Retinal pigment epithelial cell (primary cell): Measurements from ENCODE around the gene GBF1.

Experiments
- DNase-seq: peaks from one replicate; pipeline ENCODE4 v3.0.0-alpha.2; 2010; ENCODE audit warnings: low read depth
- H3K4me3 ChIP-seq: 2 replicates; pipeline ENCODE4 v1.5.1; 2011; ENCODE audit warnings: mild to moderate bottlenecking, low read length, control low read depth, moderate library complexity
- TF ChIP-seq, protein P1 (sequence below): conservative IDR thresholded peaks from 2 replicates; pipeline ENCODE4 v1.5.1; 2011; ENCODE audit warnings: low read depth, low read length, control low read depth, inconsistent platforms

The GBF1 gene

GRCh38 chr10:102281102-102281487, 35.8 kb downstream of the GBF1 start:
- H3K4me3 ChIP-seq, result no peak overlapping the region

GRCh38 chr10:102283488-102283887, 38.2 kb downstream of the GBF1 start:
- TF ChIP-seq, protein P1, sequence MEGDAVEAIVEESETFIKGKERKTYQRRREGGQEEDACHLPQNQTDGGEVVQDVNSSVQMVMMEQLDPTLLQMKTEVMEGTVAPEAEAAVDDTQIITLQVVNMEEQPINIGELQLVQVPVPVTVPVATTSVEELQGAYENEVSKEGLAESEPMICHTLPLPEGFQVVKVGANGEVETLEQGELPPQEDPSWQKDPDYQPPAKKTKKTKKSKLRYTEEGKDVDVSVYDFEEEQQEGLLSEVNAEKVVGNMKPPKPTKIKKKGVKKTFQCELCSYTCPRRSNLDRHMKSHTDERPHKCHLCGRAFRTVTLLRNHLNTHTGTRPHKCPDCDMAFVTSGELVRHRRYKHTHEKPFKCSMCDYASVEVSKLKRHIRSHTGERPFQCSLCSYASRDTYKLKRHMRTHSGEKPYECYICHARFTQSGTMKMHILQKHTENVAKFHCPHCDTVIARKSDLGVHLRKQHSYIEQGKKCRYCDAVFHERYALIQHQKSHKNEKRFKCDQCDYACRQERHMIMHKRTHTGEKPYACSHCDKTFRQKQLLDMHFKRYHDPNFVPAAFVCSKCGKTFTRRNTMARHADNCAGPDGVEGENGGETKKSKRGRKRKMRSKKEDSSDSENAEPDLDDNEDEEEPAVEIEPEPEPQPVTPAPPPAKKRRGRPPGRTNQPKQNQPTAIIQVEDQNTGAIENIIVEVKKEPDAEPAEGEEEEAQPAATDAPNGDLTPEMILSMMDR, result no peak
- H3K4me3 ChIP-seq, result no peak overlapping the region

More at GRCh38 chr10:102281102-102281487, 35.8 kb downstream of the GBF1 start:
- TF ChIP-seq, protein P1, result no peak
- no peak for DNase-seq

DNA sequence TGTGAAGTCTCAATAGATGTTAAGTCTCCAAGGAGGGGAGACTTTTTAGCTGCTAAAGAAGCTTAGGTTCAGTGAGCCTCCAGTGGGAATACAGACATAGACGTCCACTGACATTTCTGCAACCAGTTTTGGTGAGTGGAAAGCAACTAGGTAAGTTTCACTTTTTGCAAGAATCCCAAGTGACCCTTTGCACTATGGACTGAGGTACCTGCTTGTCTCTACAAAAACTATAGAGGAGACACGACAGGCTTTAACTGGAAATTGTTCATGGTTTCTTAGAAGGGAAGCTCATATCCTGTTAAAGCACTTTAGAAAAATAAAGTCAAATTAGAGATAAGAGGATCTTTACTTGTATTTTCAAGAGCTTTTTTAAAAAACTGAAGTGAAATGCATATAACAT, 38.6 kb downstream of the GBF1 start:
- TF ChIP-seq, protein P1, result no peak
- no peak overlapping the region for H3K4me3 ChIP-seq
- DNase-seq, result no peak

More at GRCh38 chr10:102283488-102283887, 38.2 kb downstream of the GBF1 start:
- no peak for DNase-seq

- TF ChIP-seq, protein P1, result no peak
- H3K4me3 ChIP-seq, result no peak overlapping the region
- no peak for DNase-seq
These were observed 39.2 kb downstream of the GBF1 start for GRCh38 chr10:102284531-102284930.

DNA sequence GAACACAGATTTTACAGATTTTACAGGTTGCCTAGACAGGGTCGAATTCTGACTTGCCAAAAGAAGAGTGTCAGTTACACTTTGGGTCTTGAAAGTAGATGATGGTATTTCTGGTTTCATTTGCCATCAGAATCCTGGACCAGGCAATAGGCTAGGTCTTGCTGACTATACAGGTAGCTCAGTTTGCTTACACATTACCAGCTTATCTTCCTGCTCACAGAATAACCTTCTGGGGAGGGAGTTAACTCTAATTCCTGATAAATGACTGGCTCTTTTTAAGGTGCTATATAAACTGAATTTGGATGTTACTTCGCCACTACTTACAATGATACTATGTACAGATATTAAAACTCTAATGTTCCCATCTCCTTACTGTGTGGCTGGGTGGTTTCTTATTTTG, 39.8 kb downstream of the GBF1 start:
- TF ChIP-seq, protein P1, result no peak
- no peak for DNase-seq
- H3K4me3 ChIP-seq, result no peak overlapping the region

- TF ChIP-seq, protein P1, result no peak
- no peak for DNase-seq
- no peak overlapping the region for H3K4me3 ChIP-seq
These were observed 40.9 kb downstream of the GBF1 start for GRCh38 chr10:102286216-102286615.

DNA sequence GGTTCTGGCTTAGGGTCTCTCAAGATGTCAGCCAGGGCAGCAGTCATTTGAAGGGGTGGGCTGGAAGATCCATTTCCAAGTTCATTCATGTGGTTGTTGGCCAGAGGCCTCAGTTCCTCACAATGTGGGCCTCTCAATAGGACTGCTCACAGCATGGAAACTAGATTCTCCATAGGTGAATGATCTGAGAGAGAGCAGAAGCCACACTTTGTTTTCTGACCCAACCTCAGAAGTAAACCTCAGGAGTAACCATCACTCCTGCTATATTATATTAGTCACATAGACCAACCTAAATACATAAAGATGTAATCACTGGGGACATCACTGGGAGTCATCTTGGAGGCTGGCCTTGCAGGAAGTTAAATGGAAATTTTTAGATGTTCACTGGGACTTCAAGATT, 42.2 kb downstream of the GBF1 start:
- TF ChIP-seq, protein P1, result no peak
- no peak overlapping the region for H3K4me3 ChIP-seq
- DNase-seq, result no peak
